ENCODE measurements around the gene ACOXL.

GRCh38 chr2:110980339-110981062 lies 248.1 kb downstream of the ACOXL start:
- TF ChIP-seq CTCF (IDR thresholded peaks at IDR 0.05; ENCODE audit: insufficient read depth, low read length, poor library complexity, severe bottlenecking) (no peak), EZH2phosphoT487 (conservative IDR thresholded peaks at IDR 0.05; ENCODE audit: low read length) (no peak)
